NT2/D1 (cell line): ENCODE measurements around the gene ZSCAN10.

ENCODE experiments used
- SUZ12 ChIP-seq: IDR thresholded peaks from 2 replicates; pipeline ENCODE4 v1.6.1; 2011; ENCODE audit not compliant: insufficient read length, insufficient read depth; ENCODE audit errors: extremely low read depth
- YY1 ChIP-seq: IDR thresholded peaks from 2 replicates; pipeline ENCODE4 v1.6.1; 2011; ENCODE audit not compliant: insufficient read length, insufficient read depth
- ZNF274 ChIP-seq: IDR thresholded peaks from 2 replicates; pipeline ENCODE4 v1.6.1; 2011; ENCODE audit warnings: mild to moderate bottlenecking, low read depth, low read length

DNA sequence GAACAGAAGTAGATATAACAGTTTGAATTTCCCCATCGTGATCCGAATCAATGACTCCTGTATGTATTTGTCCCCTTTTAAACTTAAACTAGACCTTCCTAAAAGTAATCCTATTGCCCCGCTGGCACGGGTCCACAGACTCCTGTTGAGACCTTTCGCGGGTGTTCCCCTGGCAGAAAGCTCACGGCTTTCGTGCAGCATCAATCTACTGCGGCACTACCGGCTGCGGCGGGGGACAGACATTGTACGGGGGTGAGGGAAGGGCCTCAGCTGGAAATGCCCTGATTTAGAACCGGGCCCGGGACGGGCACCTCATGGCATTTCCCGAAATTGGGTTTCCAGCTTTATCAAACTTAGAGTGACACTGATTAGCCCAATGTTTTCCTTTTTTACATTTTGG is 19.1 kb downstream of the ZSCAN10 start:
- TF ChIP-seq SUZ12 = no peak
- no peak for TF ChIP-seq ZNF274
- no peak for TF ChIP-seq YY1
